IPS-18c (cell line): ENCODE measurements around the gene NEDD4L.

Experiments used
- H3K4me3 ChIP-seq: 2 replicates; pipeline ENCODE4 v1.7.0; 2013; ENCODE audit warnings: low read depth, mild to moderate bottlenecking, low read length, moderate library complexity; ENCODE audit not compliant: insufficient read depth
- H3K9me3 ChIP-seq: one replicate; pipeline ENCODE4 v1.6.1; 2013; ENCODE audit warnings: mild to moderate bottlenecking, low read length, moderate library complexity; ENCODE audit not compliant: control insufficient read depth, insufficient read depth

The NEDD4L gene

GRCh38 chr18:58218117-58218516 lies 174.1 kb downstream of the NEDD4L start:
- Histone ChIP-seq H3K4me3 (no peak overlapping the region), H3K9me3 (no peaks in the 10 kb centered on the region)

GRCh38 chr18:58221060-58221725 lies 177.2 kb downstream of the NEDD4L start:
- H3K4me3 ChIP-seq: no peak overlapping the region
- H3K9me3 ChIP-seq: no peaks in the 10 kb centered on the region

- Histone ChIP-seq H3K4me3 (no peak overlapping the region), H3K9me3 (no peaks in the 10 kb centered on the region)
Measured at GRCh38 chr18:58222432-58223125, 178.6 kb downstream of the NEDD4L start.

- Histone ChIP-seq H3K9me3 (no peaks in the 10 kb centered on the region), H3K4me3 (no peak overlapping the region)
Measured at GRCh38 chr18:58223717-58224424, 179.8 kb downstream of the NEDD4L start.

GRCh38 chr18:58224425-58224750 lies 180.4 kb downstream of the NEDD4L start:
- Histone ChIP-seq H3K4me3 (no peak overlapping the region), H3K9me3 (no peaks in the 10 kb centered on the region)

GRCh38 chr18:58225101-58225500 lies 181.1 kb downstream of the NEDD4L start:
- H3K4me3 ChIP-seq: no peak overlapping the region
- no peaks in the 10 kb centered on the region for H3K9me3 ChIP-seq

- Histone ChIP-seq H3K4me3 (no peak overlapping the region), H3K9me3 (no peaks in the 10 kb centered on the region)
Measured at GRCh38 chr18:58226429-58226828, 182.4 kb downstream of the NEDD4L start.

GRCh38 chr18:58227361-58227930 lies 183.4 kb downstream of the NEDD4L start:
- Histone ChIP-seq H3K4me3 (no peak overlapping the region), H3K9me3 (no peaks in the 10 kb centered on the region)

GRCh38 chr18:58228176-58228575 lies 184.2 kb downstream of the NEDD4L start:
- Histone ChIP-seq H3K4me3 (no peak overlapping the region), H3K9me3 (no peaks in the 10 kb centered on the region)

GRCh38 chr18:58228762-58229161 lies 184.7 kb downstream of the NEDD4L start:
- Histone ChIP-seq H3K4me3 (no peak overlapping the region), H3K9me3 (no peaks in the 10 kb centered on the region)

- no peak overlapping the region for H3K4me3 ChIP-seq
- no peaks in the 10 kb centered on the region for H3K9me3 ChIP-seq
Measured at GRCh38 chr18:58229162-58229561, 185.1 kb downstream of the NEDD4L start.

- no peak overlapping the region for H3K4me3 ChIP-seq
- no peaks in the 10 kb centered on the region for H3K9me3 ChIP-seq
Measured at GRCh38 chr18:58230438-58231179, 186.6 kb downstream of the NEDD4L start.

- Histone ChIP-seq H3K9me3 (no peaks in the 10 kb centered on the region), H3K4me3 (no peak overlapping the region)
Measured at GRCh38 chr18:58231930-58232329, 187.9 kb downstream of the NEDD4L start.

- no peak overlapping the region for H3K4me3 ChIP-seq
Measured at GRCh38 chr18:58232668-58233067, 188.6 kb downstream of the NEDD4L start.

GRCh38 chr18:58234359-58234741 lies 190.3 kb downstream of the NEDD4L start:
- Histone ChIP-seq H3K9me3 (no peaks in the 10 kb centered on the region), H3K4me3 (no peak overlapping the region)

More at GRCh38 chr18:58232668-58233067, 188.6 kb downstream of the NEDD4L start:
- H3K9me3 ChIP-seq: no peaks in the 10 kb centered on the region

GRCh38 chr18:58235001-58235436 lies 191.0 kb downstream of the NEDD4L start:
- no peak overlapping the region for H3K4me3 ChIP-seq
- no peaks in the 10 kb centered on the region for H3K9me3 ChIP-seq

- no peaks in the 10 kb centered on the region for H3K9me3 ChIP-seq
- no peak overlapping the region for H3K4me3 ChIP-seq
Measured at GRCh38 chr18:58239879-58240278, 195.9 kb downstream of the NEDD4L start.
